B cell (primary cell): ENCODE measurements around the gene MBOAT1. TPM values are rescaled to one million over a fixed set of nuclear protein-coding genes. Genes with fewer than 3 reads are reported as not detected.

Experiments used
- ATAC-seq: fragments of 200-7000 bp; cut with Tn5 transposase; one replicate; pipeline ENCODE4 v1.10.0; 2021; ENCODE audit warnings: low read depth, mild to moderate bottlenecking, moderate number of reproducible peaks, moderate library complexity
- CTCF ChIA-PET: fragments of 350-600 bp; sonication (Branson Sonifier 250); formaldehyde crosslinking; loops from one replicate; lab custom pipeline; 2021; ENCODE audit warnings: antibody characterized with exemption, inconsistent platforms; lab: Charles Lee
- POLR2A ChIA-PET: fragments of 350-600 bp; sonication (Branson Sonifier 250); formaldehyde crosslinking; loops from one replicate; lab custom pipeline; 2021; ENCODE audit warnings: antibody characterized with exemption; lab: Charles Lee
- DNase-seq: peaks from one replicate; pipeline ENCODE4 v3.0.0; 2013
- H2AFZ ChIP-seq: 2 replicates; pipeline ENCODE4 v1.6.1; 2012; ENCODE audit warnings: mild to moderate bottlenecking, low read depth, low read length; ENCODE audit not compliant: insufficient read depth, poor library complexity, severe bottlenecking
- H3K27ac ChIP-seq, 2 donors: 1 replicate in 1 of 2; 2 replicates in 1 of 2; pipeline ENCODE4 v1.5.1; 2012 to 2013; ENCODE audit warnings: low read length in 2 of 2, mild to moderate bottlenecking in 2 of 2, moderate library complexity in 1 of 2
- H3K27me3 ChIP-seq, 4 experiments: fragments of 200-600 bp in 1 of 4; sonication (generic) in 1 of 4; replicated peaks in 1 of 4; 1 replicate in 2 of 4; 2 replicates in 2 of 4; pipeline versions ENCODE4 v1.6.1 to v1.7.0; 2013 to 2016; ENCODE audit warnings: low read length in 3 of 4, mild to moderate bottlenecking in 2 of 4, mixed read lengths in 1 of 4, moderate library complexity in 1 of 4; ENCODE audit not compliant: insufficient read depth in 4 of 4, control insufficient read depth in 3 of 4; ENCODE audit errors: control extremely low read depth in 1 of 4
- H3K36me3 ChIP-seq, 2 experiments: replicated peaks in 1 of 2; 1 replicate in 1 of 2; 2 replicates in 1 of 2; pipeline versions ENCODE4 v1.6.1 to v1.7.1; 2013; ENCODE audit warnings: low read length in 1 of 2; ENCODE audit not compliant: insufficient read depth in 2 of 2, control insufficient read depth in 1 of 2; ENCODE audit errors: control extremely low read depth in 1 of 2, extremely low read depth in 1 of 2
- H3K4me1 ChIP-seq, 2 donors: fragments of 200-600 bp in 1 of 2; sonication (generic) in 1 of 2; 1 replicate in 1 of 2; 2 replicates in 1 of 2; pipeline versions ENCODE4 v1.5.1 to v1.6.1; 2013 to 2017; ENCODE audit warnings: low read length in 2 of 2; ENCODE audit not compliant: control insufficient read depth in 2 of 2, insufficient read depth in 2 of 2
- H3K4me2 ChIP-seq: replicated peaks from 2 replicates; pipeline ENCODE3; 2012; ENCODE audit warnings: mild to moderate bottlenecking, low read depth, low read length; ENCODE audit not compliant: poor library complexity, severe bottlenecking
- H3K4me3 ChIP-seq, 5 experiments: fragments of 200-600 bp in 1 of 5; sonication (generic) in 1 of 5; 1 replicate in 3 of 5; 2 replicates in 2 of 5; pipeline versions ENCODE4 v1.5.1 to v1.7.0; 2011 to 2016; ENCODE audit warnings: low read length in 4 of 5, mild to moderate bottlenecking in 4 of 5, low read depth in 2 of 5, control low read depth in 1 of 5, moderate library complexity in 1 of 5; ENCODE audit not compliant: insufficient read depth in 1 of 5; ENCODE audit errors: control extremely low read depth in 1 of 5, extremely low read depth in 1 of 5
- H3K79me2 ChIP-seq: fragments of 200-600 bp; sonication (generic); one replicate; pipeline ENCODE4 v1.6.0; 2016; ENCODE audit warnings: low read length; ENCODE audit not compliant: control insufficient read depth, insufficient read depth
- H3K9ac ChIP-seq: fragments of 200-600 bp; sonication (generic); 2 replicates; pipeline ENCODE4 v1.6.1; 2017; ENCODE audit warnings: mild to moderate bottlenecking, low read length, moderate library complexity
- H3K9me3 ChIP-seq, 3 donors: one replicate each; pipeline versions ENCODE4 v1.6.1 to v1.7.1; 2013; ENCODE audit warnings: low read length in 2 of 3; ENCODE audit not compliant: control insufficient read depth in 2 of 3, insufficient read depth in 1 of 3; ENCODE audit errors: control extremely low read depth in 1 of 3
- H4K20me1 ChIP-seq: 2 replicates; pipeline ENCODE4 v1.6.0; 2012; ENCODE audit warnings: mild to moderate bottlenecking, low read length; ENCODE audit not compliant: insufficient read depth, control insufficient read depth, poor library complexity, severe bottlenecking
- H3K27ac Mint-ChIP-seq: one replicate; pipeline ENCODE4 v1.8.0; 2021; ENCODE audit warnings: mixed read lengths
- H3K27me3 Mint-ChIP-seq: one replicate; pipeline ENCODE4 v1.8.0; 2021; ENCODE audit warnings: mixed read lengths
- H3K4me1 Mint-ChIP-seq: one replicate; pipeline ENCODE4 v1.8.0; 2021; ENCODE audit warnings: mixed read lengths
- H3K4me3 Mint-ChIP-seq: one replicate; pipeline ENCODE4 v1.8.0; 2021; ENCODE audit warnings: mixed read lengths
- H3K9me3 Mint-ChIP-seq: one replicate; pipeline ENCODE4 v1.8.0; 2022; ENCODE audit warnings: mixed read lengths; ENCODE audit not compliant: insufficient read depth
- EZH2 ChIP-seq: IDR thresholded peaks from 2 replicates; pipeline ENCODE4 v1.6.1; 2012; ENCODE audit warnings: borderline replicate concordance, low read depth, mild to moderate bottlenecking, moderate library complexity, low read length; ENCODE audit not compliant: insufficient read depth, poor library complexity, severe bottlenecking
- intact Hi-C: fragments of 100-400 bp; cut with micrococcal nuclease; formaldehyde crosslinking; loops from one replicate; pipeline ENCODE4 v1.10.0; 2022
- polyA plus RNA-seq: library from polyadenylated mRNA; depleted of rRNA; stranded (reverse); fragments of >200 nt; gene quantifications from 2 replicates; pipeline ENCODE4 v1.2.3, GENCODE V29; 2012
- total RNA-seq, 2 donors: library from RNA; stranded (reverse); fragments of 120-200 nt in 1 of 2; gene quantifications; 1 replicate in 1 of 2; 2 replicates in 1 of 2; pipeline versions ENCODE4 v1.2.3 to v1.2.4, GENCODE V29; 2013 to 2022
- TF ChIP-seq, protein P1 (sequence below): fragments of 200-600 bp; IDR thresholded peaks from one replicate; pipeline ENCODE4 v1.8.0; 2022; ENCODE audit warnings: antibody characterized with exemption, mild to moderate bottlenecking

MBOAT1 gene
- total and polyA plus RNA-seq, 2 donors (not counting 1 experiment from before 2014, with no cell fraction given): 5.4 to 8.1 TPM

DNA sequence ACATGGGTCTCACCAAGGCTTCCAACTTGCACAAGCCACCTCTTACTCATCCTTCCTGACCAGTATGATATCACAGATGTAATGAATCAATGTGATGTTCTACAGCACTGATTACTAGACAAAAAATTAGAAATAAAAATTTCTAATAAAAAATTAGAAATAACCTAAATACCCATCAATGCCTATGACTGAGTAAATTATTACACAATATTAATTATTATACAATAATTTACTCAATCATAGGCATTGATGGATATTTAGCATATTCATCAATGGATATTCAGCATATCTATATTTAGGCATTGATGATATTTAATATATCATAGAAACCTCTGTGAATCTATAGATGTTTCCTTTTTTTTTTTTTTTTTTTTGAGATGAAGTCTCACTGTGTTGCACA, 43.2 kb upstream of the MBOAT1 start:
- Histone ChIP-seq H4K20me1 (no peaks in the 10 kb centered on the region), H3K4me1 (no peaks in the 10 kb centered on the region), H3K9ac (no peak overlapping the region), H3K4me3 (no peak overlapping the region), H3K79me2 (no peaks in the 10 kb centered on the region), H3K36me3 (no peaks in the 10 kb centered on the region), H3K4me2 (no peak overlapping the region), H3K9me3 (peaks cover 0 to 12% (median 0%) of the 10 kb centered on the region in 3 donors), H3K27me3 (no peaks in the 10 kb centered on the region), H3K27ac (no peak overlapping the region), H2AFZ (no peak overlapping the region)
- Mint-ChIP-seq H3K4me3 (no peak overlapping the region), H3K27ac (no peak overlapping the region), H3K4me1 (no peaks in the 10 kb centered on the region), H3K27me3 (peaks cover 10% of the 10 kb centered on the region), H3K9me3 (no peaks in the 10 kb centered on the region)
- POLR2A ChIA-PET: no interaction called here
- ATAC-seq: no peak
- intact Hi-C loops: no loop called here
- CTCF ChIA-PET: no interaction called here
- no peak for DNase-seq
- TF ChIP-seq EZH2: no peak
- TF ChIP-seq, protein P1, sequence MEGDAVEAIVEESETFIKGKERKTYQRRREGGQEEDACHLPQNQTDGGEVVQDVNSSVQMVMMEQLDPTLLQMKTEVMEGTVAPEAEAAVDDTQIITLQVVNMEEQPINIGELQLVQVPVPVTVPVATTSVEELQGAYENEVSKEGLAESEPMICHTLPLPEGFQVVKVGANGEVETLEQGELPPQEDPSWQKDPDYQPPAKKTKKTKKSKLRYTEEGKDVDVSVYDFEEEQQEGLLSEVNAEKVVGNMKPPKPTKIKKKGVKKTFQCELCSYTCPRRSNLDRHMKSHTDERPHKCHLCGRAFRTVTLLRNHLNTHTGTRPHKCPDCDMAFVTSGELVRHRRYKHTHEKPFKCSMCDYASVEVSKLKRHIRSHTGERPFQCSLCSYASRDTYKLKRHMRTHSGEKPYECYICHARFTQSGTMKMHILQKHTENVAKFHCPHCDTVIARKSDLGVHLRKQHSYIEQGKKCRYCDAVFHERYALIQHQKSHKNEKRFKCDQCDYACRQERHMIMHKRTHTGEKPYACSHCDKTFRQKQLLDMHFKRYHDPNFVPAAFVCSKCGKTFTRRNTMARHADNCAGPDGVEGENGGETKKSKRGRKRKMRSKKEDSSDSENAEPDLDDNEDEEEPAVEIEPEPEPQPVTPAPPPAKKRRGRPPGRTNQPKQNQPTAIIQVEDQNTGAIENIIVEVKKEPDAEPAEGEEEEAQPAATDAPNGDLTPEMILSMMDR: no peak

GRCh38 chr6:20254295-20254694, 42.0 kb upstream of the MBOAT1 start:
- Histone ChIP-seq H3K4me1 (no peaks in the 10 kb centered on the region), H3K4me2 (no peak overlapping the region), H3K4me3 (no peak overlapping the region), H3K36me3 (no peaks in the 10 kb centered on the region), H3K27ac (no peak overlapping the region), H3K79me2 (no peaks in the 10 kb centered on the region), H4K20me1 (no peaks in the 10 kb centered on the region), H3K9me3 (peaks cover 0 to 3% (median 0%) of the 10 kb centered on the region in 3 donors), H3K9ac (no peak overlapping the region), H3K27me3 (no peaks in the 10 kb centered on the region), H2AFZ (no peak overlapping the region)
- H3K27ac Mint-ChIP-seq: no peak overlapping the region
- ChIA-PET POLR2A (no interaction called here), CTCF (no interaction called here)
- no peak for DNase-seq
- no peak overlapping the region for H3K4me3 Mint-ChIP-seq
- ATAC-seq: no peak
- intact Hi-C loops: no loop called here
- no peak for TF ChIP-seq EZH2
- TF ChIP-seq, protein P1: no peak
- H3K27me3 Mint-ChIP-seq: peaks cover 10% of the 10 kb centered on the region
- no peaks in the 10 kb centered on the region for H3K9me3 Mint-ChIP-seq
- H3K4me1 Mint-ChIP-seq: no peaks in the 10 kb centered on the region
